Activated CD4-positive, alpha-beta T cell treated with anti-CD3 and anti-CD28 coated beads, Interleukin-2, amount 50 U/mL, for 24 hours (primary cell): ENCODE data around the gene CRMP1.

Experiments used
- DNase-seq, 2 donors: peaks; one replicate each; pipeline ENCODE4 v3.0.0-alpha.2; 2020; ENCODE audit warnings: low read depth in 1 of 2, low spot score in 1 of 2

Gene CRMP1

GRCh38 chr4:5772528-5773270 lies 120.2 kb downstream of the CRMP1 start:
- no peak for DNase-seq
